ENCODE data around the gene GALNT8. TPM values are rescaled to one million over a fixed set of nuclear protein-coding genes. Genes with fewer than 3 reads are reported as not detected.

The GALNT8 gene
- total RNA-seq, 1 experiment from 2014 or later = 8.8 TPM

DNA sequence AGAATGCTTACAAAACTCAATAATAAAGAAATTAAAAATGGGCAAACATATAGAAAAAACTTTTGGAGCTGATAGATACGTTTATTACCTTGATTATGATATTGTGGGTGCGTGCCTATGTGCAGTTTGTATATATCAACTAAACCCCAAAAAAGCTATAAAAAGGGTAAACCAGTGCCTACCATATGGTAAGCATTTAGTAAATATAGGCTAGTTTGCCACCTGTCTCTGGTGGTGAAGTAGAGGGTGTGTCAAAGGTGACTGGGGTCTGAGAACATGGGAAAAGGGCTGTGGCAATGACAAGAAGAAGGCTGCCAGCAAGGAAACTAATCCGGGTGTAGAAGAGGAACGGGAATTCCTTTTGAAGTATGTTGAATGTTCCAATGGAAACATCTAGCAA is 18.3 kb downstream of the GALNT8 start:
- no peak overlapping the region for H3K4me3 Mint-ChIP-seq
- DNase-seq (ENCODE audit: low spot score) = no peak
- peaks cover 8% of the 10 kb centered on the region for H3K36me3 Mint-ChIP-seq
- no peaks in the 10 kb centered on the region for H3K27me3 Mint-ChIP-seq (ENCODE audit: low read depth)
- no peak for ATAC-seq
- peaks cover 17% of the 10 kb centered on the region for H3K4me1 Mint-ChIP-seq
- ChIA-PET CTCF (no interaction called here), POLR2A (no interaction called here)
- H3K27ac Mint-ChIP-seq = no peak overlapping the region
- TF ChIP-seq NR3C1 (CRISPR knock-in tag; conservative IDR thresholded peaks at IDR 0.05; ENCODE audit: low read depth) = no peak
- no peak for TF ChIP-seq ZNF512 (CRISPR knock-in tag; IDR thresholded peaks at IDR 0.05; ENCODE audit: borderline replicate concordance)
- no peak for TF ChIP-seq TEAD1 (CRISPR knock-in tag; IDR thresholded peaks at IDR 0.05)
- TF ChIP-seq, protein P1, sequence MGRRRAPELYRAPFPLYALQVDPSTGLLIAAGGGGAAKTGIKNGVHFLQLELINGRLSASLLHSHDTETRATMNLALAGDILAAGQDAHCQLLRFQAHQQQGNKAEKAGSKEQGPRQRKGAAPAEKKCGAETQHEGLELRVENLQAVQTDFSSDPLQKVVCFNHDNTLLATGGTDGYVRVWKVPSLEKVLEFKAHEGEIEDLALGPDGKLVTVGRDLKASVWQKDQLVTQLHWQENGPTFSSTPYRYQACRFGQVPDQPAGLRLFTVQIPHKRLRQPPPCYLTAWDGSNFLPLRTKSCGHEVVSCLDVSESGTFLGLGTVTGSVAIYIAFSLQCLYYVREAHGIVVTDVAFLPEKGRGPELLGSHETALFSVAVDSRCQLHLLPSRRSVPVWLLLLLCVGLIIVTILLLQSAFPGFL (CRISPR knock-in tag; IDR thresholded peaks at IDR 0.05; ENCODE audit: borderline replicate concordance) = no peak
- no peak for TF ChIP-seq GTF2I (CRISPR knock-in tag; conservative IDR thresholded peaks at IDR 0.05)
- TF ChIP-seq ZNF232 (CRISPR knock-in tag; IDR thresholded peaks at IDR 0.05) = no peak
- TF ChIP-seq NR1H2 (CRISPR knock-in tag; IDR thresholded peaks at IDR 0.05) = no peak
- TF ChIP-seq, protein P2, sequence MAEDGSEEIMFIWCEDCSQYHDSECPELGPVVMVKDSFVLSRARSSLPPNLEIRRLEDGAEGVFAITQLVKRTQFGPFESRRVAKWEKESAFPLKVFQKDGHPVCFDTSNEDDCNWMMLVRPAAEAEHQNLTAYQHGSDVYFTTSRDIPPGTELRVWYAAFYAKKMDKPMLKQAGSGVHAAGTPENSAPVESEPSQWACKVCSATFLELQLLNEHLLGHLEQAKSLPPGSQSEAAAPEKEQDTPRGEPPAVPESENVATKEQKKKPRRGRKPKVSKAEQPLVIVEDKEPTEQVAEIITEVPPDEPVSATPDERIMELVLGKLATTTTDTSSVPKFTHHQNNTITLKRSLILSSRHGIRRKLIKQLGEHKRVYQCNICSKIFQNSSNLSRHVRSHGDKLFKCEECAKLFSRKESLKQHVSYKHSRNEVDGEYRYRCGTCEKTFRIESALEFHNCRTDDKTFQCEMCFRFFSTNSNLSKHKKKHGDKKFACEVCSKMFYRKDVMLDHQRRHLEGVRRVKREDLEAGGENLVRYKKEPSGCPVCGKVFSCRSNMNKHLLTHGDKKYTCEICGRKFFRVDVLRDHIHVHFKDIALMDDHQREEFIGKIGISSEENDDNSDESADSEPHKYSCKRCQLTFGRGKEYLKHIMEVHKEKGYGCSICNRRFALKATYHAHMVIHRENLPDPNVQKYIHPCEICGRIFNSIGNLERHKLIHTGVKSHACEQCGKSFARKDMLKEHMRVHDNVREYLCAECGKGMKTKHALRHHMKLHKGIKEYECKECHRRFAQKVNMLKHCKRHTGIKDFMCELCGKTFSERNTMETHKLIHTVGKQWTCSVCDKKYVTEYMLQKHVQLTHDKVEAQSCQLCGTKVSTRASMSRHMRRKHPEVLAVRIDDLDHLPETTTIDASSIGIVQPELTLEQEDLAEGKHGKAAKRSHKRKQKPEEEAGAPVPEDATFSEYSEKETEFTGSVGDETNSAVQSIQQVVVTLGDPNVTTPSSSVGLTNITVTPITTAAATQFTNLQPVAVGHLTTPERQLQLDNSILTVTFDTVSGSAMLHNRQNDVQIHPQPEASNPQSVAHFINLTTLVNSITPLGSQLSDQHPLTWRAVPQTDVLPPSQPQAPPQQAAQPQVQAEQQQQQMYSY (CRISPR knock-in tag; IDR thresholded peaks at IDR 0.05) = no peak
- TF ChIP-seq AR (CRISPR knock-in tag; IDR thresholded peaks at IDR 0.05) = no peak
- H3K9me3 Mint-ChIP-seq = no peaks in the 10 kb centered on the region

DNA sequence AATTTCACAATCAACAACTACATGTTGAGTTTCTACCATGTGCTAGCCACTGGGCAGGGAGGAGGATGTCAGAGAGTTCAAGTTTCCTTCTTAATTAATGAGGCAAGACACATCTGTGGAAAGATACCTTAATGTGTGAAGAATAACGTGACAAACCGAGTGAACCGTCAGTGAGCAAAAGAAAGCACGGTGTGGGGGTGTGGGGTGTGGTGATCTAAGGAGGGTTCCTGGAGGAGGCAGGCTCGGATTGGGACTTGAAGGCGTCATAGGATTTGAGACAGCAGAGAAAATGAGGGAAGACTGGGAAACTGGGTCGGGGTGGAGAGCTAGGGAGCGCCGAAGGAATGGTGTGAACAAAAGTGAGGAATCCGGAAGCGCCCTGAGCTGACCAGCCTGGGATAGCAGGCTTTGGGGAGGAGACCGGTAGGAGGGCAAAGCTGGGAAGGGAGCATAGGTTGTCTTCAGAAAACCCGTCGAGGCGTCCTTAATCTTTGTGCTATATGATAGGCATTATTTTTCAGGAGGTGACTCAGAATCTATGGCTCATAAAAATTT is 22.3 kb downstream of the GALNT8 start:
- H3K27ac Mint-ChIP-seq = peak overlapping the region; percentile 34
- DNase-seq (ENCODE audit: low spot score) (no peak), ATAC-seq (peak; percentile 68)
- H3K4me1 Mint-ChIP-seq = peaks cover 6% of the 10 kb centered on the region
- H3K9me3 Mint-ChIP-seq = no peaks in the 10 kb centered on the region
- CTCF ChIA-PET = interaction anchor here (1.0 to 1.9 kb wide), 5 partner anchors 17 to 136 kb away, joined by 3 to 10 read pairs (median 4); a partner anchor contains a TSS
- POLR2A ChIA-PET = no interaction called here
- H3K4me3 Mint-ChIP-seq = no peak overlapping the region
- peaks cover 14% of the 10 kb centered on the region for H3K36me3 Mint-ChIP-seq
- no peaks in the 10 kb centered on the region for H3K27me3 Mint-ChIP-seq (ENCODE audit: low read depth)
- TF ChIP-seq, protein P3, sequence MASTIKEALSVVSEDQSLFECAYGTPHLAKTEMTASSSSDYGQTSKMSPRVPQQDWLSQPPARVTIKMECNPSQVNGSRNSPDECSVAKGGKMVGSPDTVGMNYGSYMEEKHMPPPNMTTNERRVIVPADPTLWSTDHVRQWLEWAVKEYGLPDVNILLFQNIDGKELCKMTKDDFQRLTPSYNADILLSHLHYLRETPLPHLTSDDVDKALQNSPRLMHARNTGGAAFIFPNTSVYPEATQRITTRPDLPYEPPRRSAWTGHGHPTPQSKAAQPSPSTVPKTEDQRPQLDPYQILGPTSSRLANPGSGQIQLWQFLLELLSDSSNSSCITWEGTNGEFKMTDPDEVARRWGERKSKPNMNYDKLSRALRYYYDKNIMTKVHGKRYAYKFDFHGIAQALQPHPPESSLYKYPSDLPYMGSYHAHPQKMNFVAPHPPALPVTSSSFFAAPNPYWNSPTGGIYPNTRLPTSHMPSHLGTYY (CRISPR knock-in tag; IDR thresholded peaks at IDR 0.05) = no peak
- TF ChIP-seq FOXK1 (CRISPR knock-in tag; IDR thresholded peaks at IDR 0.05) (no peak), USF2 (CRISPR knock-in tag; IDR thresholded peaks at IDR 0.05) (no peak), ARID4B (CRISPR knock-in tag; IDR thresholded peaks at IDR 0.05; ENCODE audit: borderline replicate concordance) (no peak), NFATC4 (CRISPR knock-in tag; IDR thresholded peaks at IDR 0.05) (no peak), SMAD4 (CRISPR knock-in tag; IDR thresholded peaks at IDR 0.05) (no peak), ZNF671 (CRISPR knock-in tag; IDR thresholded peaks at IDR 0.05) (no peak), GRHL2 (CRISPR knock-in tag; IDR thresholded peaks at IDR 0.05; ENCODE audit: insufficient replicate concordance, severe bottlenecking) (no peak)
